T-cell (primary cell): Measurements from ENCODE around the gene SPAG7. TPM values are rescaled to one million over a fixed set of nuclear protein-coding genes. Genes with fewer than 3 reads are reported as not detected.

Source experiments
- ATAC-seq, 4 experiments: fragments of 200-7000 bp in 3 of 4; fragments of 150-1000 bp in 1 of 4; cut with Tn5 transposase; replicated peaks in 1 of 4; 1 replicate in 3 of 4; 2 replicates in 1 of 4; pipeline ENCODE4 v1.10.0; 2021; ENCODE audit warnings: moderate library complexity in 3 of 4, mild to moderate bottlenecking in 2 of 4, moderate number of reproducible peaks in 1 of 4
- CTCF ChIA-PET, 2 donors: fragments of 300-600 bp; sonication (Branson Sonifier 250); formaldehyde crosslinking; loops; one replicate each; lab custom pipeline; 2022; ENCODE audit warnings: antibody characterized with exemption in 2 of 2; lab: Charles Lee
- POLR2A ChIA-PET, 2 donors: fragments of 300-600 bp; sonication (Branson Sonifier 250); formaldehyde crosslinking; loops; one replicate each; lab custom pipeline; 2022; ENCODE audit warnings: antibody characterized with exemption in 2 of 2; lab: Charles Lee
- DNase-seq, 35 experiments: peaks; one replicate each; pipeline versions ENCODE4 v3.0.0 to v3.0.0-alpha.2; 2013 to 2023
- H3K27ac ChIP-seq: one replicate; pipeline ENCODE4 v1.5.1; 2013; ENCODE audit warnings: low read length
- H3K27me3 ChIP-seq, 2 experiments: replicated peaks in 1 of 2; 1 replicate in 1 of 2; 2 replicates in 1 of 2; pipeline versions ENCODE4 v1.6.1 to v1.7.0; 2013; ENCODE audit warnings: low read length in 1 of 2, mixed read lengths in 1 of 2; ENCODE audit not compliant: control insufficient read depth in 2 of 2, insufficient read depth in 2 of 2; ENCODE audit errors: extremely low read depth in 1 of 2
- H3K36me3 ChIP-seq, 2 donors: 1 replicate in 1 of 2; 2 replicates in 1 of 2; pipeline versions ENCODE4 v1.6.1 to v1.7.0; 2013; ENCODE audit warnings: low read length in 1 of 2; ENCODE audit not compliant: control insufficient read depth in 2 of 2, insufficient read depth in 1 of 2; ENCODE audit errors: extremely low read depth in 1 of 2
- H3K4me1 ChIP-seq, 2 experiments: 1 replicate in 1 of 2; 2 replicates in 1 of 2; pipeline versions ENCODE4 v1.6.1 to v1.7.0; 2013; ENCODE audit warnings: low read length in 2 of 2, mixed read lengths in 1 of 2; ENCODE audit not compliant: insufficient read depth in 2 of 2, control insufficient read depth in 1 of 2; ENCODE audit errors: extremely low read depth in 1 of 2
- H3K4me3 ChIP-seq, 2 donors: 1 replicate in 1 of 2; 2 replicates in 1 of 2; pipeline versions ENCODE4 v1.5.1 to v1.7.0; 2013; ENCODE audit warnings: mild to moderate bottlenecking in 2 of 2, low read length in 1 of 2, moderate library complexity in 1 of 2; ENCODE audit not compliant: control insufficient read depth in 1 of 2; ENCODE audit errors: extremely low read depth in 1 of 2
- H3K9me3 ChIP-seq: 2 replicates; pipeline ENCODE4 v1.7.0; 2013
- H3K27ac Mint-ChIP-seq, 2 donors: one replicate each; pipeline ENCODE4 v1.8.0; 2020 to 2021; ENCODE audit warnings: mild to moderate bottlenecking in 2 of 2, mixed read lengths in 2 of 2
- H3K27me3 Mint-ChIP-seq, 2 donors: one replicate each; pipeline ENCODE4 v1.8.0; 2021 to 2022; ENCODE audit warnings: mixed read lengths in 2 of 2
- H3K36me3 Mint-ChIP-seq: one replicate; pipeline ENCODE4 v1.8.0; 2021; ENCODE audit warnings: mixed read lengths
- H3K4me1 Mint-ChIP-seq, 3 donors: one replicate each; pipeline ENCODE4 v1.8.0; 2020 to 2022; ENCODE audit warnings: mixed read lengths in 3 of 3, mild to moderate bottlenecking in 1 of 3
- H3K4me3 Mint-ChIP-seq, 3 donors: one replicate each; pipeline ENCODE4 v1.8.0; 2020 to 2022; ENCODE audit warnings: mild to moderate bottlenecking in 3 of 3, mixed read lengths in 3 of 3, moderate library complexity in 3 of 3
- H3K9me3 Mint-ChIP-seq, 3 donors: one replicate each; pipeline ENCODE4 v1.8.0; 2020 to 2022; ENCODE audit warnings: mixed read lengths in 3 of 3
- WGBS: methylation state at CpG from one replicate; pipeline ENCODE4 v1.1.5; 2013; ENCODE audit warnings: missing lambda C conversion rate; ENCODE audit not compliant: insufficient coverage; 5-methylcytosine and 5-hydroxymethylcytosine counted together
- total RNA-seq, 35 experiments: library from RNA in 6 of 35; stranded (reverse) in 6 of 35; fragments of 120-200 nt in 1 of 35; gene quantifications; one replicate each; pipeline versions ENCODE4 v1.2.1 to v1.2.4 and lab custom pipeline; 2013 to 2026

The SPAG7 gene
- total RNA-seq, 5 donors from 2014 or later (not counting 1 experiment from before 2014, with no cell fraction given): 36.4 to 65.6 (median 55.8) TPM

DNA sequence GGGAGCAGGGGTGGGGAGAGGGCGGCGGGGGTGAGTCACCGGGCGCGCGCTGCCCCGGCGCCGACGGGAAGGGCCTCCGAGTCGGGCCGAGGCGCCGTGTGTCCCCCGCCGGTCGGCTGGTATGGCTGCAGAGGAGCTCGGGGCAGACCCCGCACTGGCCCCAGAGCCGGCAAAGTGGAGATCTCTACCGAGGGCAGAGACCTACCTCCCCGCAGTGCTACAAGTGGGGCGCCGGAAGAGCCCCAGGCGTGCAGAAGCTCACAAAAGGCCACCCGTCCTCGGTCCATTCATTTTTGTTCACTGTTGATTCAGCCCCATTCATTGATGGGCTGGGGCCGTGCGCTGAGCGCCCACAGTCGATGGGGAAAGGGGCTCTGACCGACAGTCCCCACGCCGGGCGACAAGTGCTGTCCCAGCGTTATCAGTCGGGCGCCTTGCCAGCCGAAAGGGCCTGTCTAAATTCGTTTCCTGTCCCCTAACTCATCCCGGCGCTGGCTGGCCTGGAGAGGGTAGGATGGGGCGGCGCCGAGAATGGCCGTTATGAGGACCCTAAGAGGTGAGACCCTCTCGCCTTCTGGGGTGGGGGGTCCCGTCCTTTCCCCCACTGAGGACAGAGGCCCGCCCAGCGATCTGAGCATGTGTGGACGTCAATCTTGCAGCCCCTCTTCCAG lies 17.4 kb downstream of the SPAG7 start:
- H3K9me3 ChIP-seq: no peaks in the 10 kb centered on the region
- Mint-ChIP-seq H3K4me3 (peak overlapping the region; percentile 74 to 100 (median 79)), H3K36me3 (peaks cover 17% of the 10 kb centered on the region), H3K27ac (peak overlapping the region; percentile 85 to 87), H3K27me3 (no peaks in the 10 kb centered on the region), H3K9me3 (no peaks in the 10 kb centered on the region), H3K4me1 (peaks cover 30 to 38% (median 31%) of the 10 kb centered on the region in 3 donors)
- POLR2A ChIA-PET: no interaction called here
- ATAC-seq: peak; percentile 1 to 12 (median 8)
- WGBS: 4% methylated on average over 46 of the region's 52 CpGs
- peak in 14 of 35 experiments; percentile 7 to 67 (median 28) for DNase-seq
- H3K27ac ChIP-seq: peak overlapping the region; percentile 80
- peaks cover 0 to 22% of the 10 kb centered on the region in 2 donors for H3K36me3 ChIP-seq
- H3K27me3 ChIP-seq: no peaks in the 10 kb centered on the region
- H3K4me1 ChIP-seq: peaks cover 7 to 34% of the 10 kb centered on the region in 2 experiments
- CTCF ChIA-PET: interaction anchor here in 1 of 2 donors (0.6 to 0.8 kb wide), 2 partner anchors 15 to 16 kb away, joined by 4 to 6 read pairs; no protein-coding TSS in a partner anchor
- peak overlapping the region; percentile 53 to 65 for H3K4me3 ChIP-seq

DNA sequence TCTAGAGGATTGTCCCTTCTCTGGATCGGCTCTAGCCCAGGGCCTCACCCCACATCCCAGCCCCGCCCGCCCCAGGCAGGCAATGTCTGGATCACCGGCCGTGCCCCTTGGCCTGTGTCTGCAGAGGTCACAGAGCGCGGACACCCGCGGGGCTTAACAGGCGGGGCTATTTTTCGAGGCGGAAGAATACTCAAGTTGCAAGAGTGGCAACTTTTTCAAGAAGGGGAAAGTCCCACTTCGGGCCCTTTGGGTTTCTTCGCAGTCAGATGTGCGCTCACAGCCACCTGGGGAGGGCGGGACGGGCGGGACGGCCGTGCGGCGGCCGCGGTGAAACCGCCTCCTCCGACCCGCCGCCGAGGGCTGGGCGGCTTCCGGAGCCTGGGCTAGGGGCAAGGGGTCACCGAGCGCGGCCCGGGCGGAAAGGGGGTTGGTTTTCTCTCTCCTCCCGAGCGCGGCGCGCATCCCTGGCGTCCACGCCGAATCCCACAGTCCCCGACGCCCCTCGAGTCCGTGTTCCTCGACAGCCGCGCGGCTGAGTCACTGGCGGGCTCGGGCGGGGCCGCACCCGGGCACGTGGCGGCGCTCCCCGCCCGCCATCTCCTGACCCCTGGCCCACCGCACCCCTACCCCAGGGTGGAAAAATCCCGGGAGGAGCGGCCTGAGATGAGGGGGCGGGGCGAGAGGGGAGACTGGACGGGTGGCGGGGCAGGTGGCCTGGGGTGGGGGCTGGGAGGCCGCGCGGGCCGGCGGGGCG lies 18.1 kb downstream of the SPAG7 start:
- ATAC-seq: peak; percentile 38 to 57 (median 40)
- H3K9me3 ChIP-seq: no peaks in the 10 kb centered on the region
- ChIA-PET POLR2A (no interaction called here), CTCF (interaction anchor here in 1 of 2 donors (0.6 to 1.0 kb wide), 3 partner anchors 10 to 17 kb away, joined by 3 to 6 read pairs (median 4); partner anchors contain the start of genes RNF167 and SLC25A11)
- H3K4me1 Mint-ChIP-seq: peaks cover 37 to 46% (median 39%) of the 10 kb centered on the region in 3 donors
- H3K36me3 ChIP-seq: peaks cover 0 to 29% of the 10 kb centered on the region in 2 donors
- H3K27ac ChIP-seq: peak overlapping the region; percentile 83
- 0% methylated on average over 43 of the region's 75 CpGs for WGBS
- peaks cover 13 to 41% of the 10 kb centered on the region in 2 experiments for H3K4me1 ChIP-seq
- H3K9me3 Mint-ChIP-seq: no peaks in the 10 kb centered on the region
- no peaks in the 10 kb centered on the region for H3K27me3 Mint-ChIP-seq
- peak; percentile 47 to 92 (median 67) for DNase-seq
- peak overlapping the region; percentile 87 for H3K27ac Mint-ChIP-seq
- peak overlapping the region; percentile 97 to 100 (median 98) for H3K4me3 Mint-ChIP-seq
- peak overlapping the region; percentile 76 to 100 for H3K4me3 ChIP-seq
- H3K36me3 Mint-ChIP-seq: peaks cover 21% of the 10 kb centered on the region
- no peaks in the 10 kb centered on the region for H3K27me3 ChIP-seq

DNA sequence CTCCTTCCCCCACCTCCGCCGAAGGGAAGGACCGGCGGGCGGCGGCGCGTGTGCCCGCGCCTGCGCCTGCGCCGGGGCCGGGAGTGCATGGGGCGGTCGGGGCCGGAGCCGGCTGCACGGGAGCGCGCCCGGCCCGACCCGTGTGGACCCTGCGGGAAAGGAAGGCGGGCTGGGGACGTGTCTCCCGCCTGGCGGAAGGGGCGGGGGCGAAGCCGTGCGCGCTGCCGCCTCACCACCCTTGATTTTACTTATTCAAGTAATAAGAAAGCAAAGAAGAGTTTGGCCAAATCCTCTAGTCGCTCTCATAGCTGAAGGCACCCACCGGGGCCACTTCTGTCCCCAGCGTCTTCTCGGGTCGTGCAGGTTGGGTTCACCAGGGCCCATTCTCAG lies 18.7 kb downstream of the SPAG7 start:
- H3K36me3 Mint-ChIP-seq: peaks cover 26% of the 10 kb centered on the region
- CTCF ChIA-PET: interaction anchor here in 1 of 2 donors (1.0 kb wide), 1 partner anchor 9 kb away, joined by 3 read pairs; the partner anchor contains the start of genes RNF167 and SLC25A11
- H3K27ac Mint-ChIP-seq: peak overlapping the region; percentile 98
- Histone ChIP-seq H3K9me3 (no peaks in the 10 kb centered on the region), H3K4me1 (peaks cover 17 to 47% of the 10 kb centered on the region in 2 experiments), H3K27ac (peak overlapping the region; percentile 83), H3K4me3 (peak overlapping the region; percentile 76 to 100), H3K36me3 (peaks cover 0 to 32% of the 10 kb centered on the region in 2 donors), H3K27me3 (no peaks in the 10 kb centered on the region)
- POLR2A ChIA-PET: interaction anchor here in 1 of 2 donors (0.7 to 1.1 kb wide), 2 partner anchors 46 to 49 kb away, joined by 3 to 4 read pairs; partner anchors contain the start of gene C17orf107
- peak overlapping the region; percentile 97 to 100 (median 98) for H3K4me3 Mint-ChIP-seq
- DNase-seq (peak in 33 of 35 experiments; percentile 50 to 84 (median 64)), ATAC-seq (peak; percentile 46 to 56 (median 48))
- peaks cover 43 to 51% (median 44%) of the 10 kb centered on the region in 3 donors for H3K4me1 Mint-ChIP-seq
- H3K9me3 Mint-ChIP-seq: no peaks in the 10 kb centered on the region
- WGBS: under 1% methylated on average over 35 of the region's 40 CpGs
- no peaks in the 10 kb centered on the region for H3K27me3 Mint-ChIP-seq

DNA sequence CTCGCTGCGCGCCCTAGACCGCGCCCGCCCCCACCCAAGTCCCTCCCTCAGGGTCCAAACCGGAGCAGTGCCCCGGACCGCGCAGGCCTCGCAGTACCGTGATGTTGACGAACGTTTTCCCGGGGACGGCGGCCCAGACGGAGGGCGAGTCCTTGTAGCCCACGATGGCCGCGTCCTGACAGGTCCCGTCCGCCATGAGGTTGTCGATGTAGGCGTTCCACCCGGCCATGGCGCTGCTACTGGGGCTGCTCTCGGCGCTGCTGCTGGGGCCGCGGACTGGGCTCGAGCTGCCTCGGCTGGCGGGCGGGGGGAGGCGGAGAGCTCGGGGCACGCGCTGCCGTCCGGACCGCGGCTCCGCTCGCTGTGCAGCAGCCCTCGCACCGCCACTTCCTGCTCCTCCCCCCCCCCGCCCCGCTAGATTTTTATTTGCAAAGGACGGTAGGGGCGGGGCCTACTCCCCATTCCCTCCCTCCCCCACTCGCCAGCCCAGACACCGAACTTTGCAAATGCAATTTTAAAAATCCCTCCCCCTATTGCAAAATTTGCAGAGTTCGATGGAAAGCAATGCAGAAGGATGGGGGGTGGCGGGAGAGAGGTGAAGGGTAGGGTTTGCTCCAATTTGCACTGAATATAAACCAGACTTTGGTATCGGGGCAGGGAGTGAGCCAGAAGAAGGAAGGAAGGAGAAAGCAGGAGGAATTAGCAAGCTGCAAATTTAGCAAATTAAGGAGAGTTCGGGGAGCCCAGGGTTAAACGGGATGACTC lies 19.3 kb downstream of the SPAG7 start, which contains the start of gene PFN1:
TSS of gene PFN1 (minus strand) at position 365 of the 765 bp plus-strand sequence. CDS start at position 229, 136 bp downstream.
- Mint-ChIP-seq H3K9me3 (no peaks in the 10 kb centered on the region), H3K27ac (peak within 1 kb of the TSS; percentile 98), H3K36me3 (peaks cover 28% of the 10 kb centered on the region), H3K4me3 (peak within 1 kb of the TSS; percentile 97 to 100 (median 98)), H3K27me3 (no peaks in the 10 kb centered on the region), H3K4me1 (peaks cover 47 to 57% (median 50%) of the 10 kb centered on the region in 3 donors)
- H3K36me3 ChIP-seq: peaks cover 4 to 37% of the 10 kb centered on the region in 2 donors
- peak within 1 kb of the TSS; percentile 97 for H3K27ac ChIP-seq
- POLR2A ChIA-PET: interaction anchor here in 1 of 2 donors (0.7 to 1.1 kb wide), 3 partner anchors 8 to 49 kb away, joined by 3 to 5 read pairs (median 4); partner anchors contain the start of genes C17orf107, RNF167 and SLC25A11
- H3K27me3 ChIP-seq: no peaks in the 10 kb centered on the region
- DNase-seq: peak; percentile 80 to 95 (median 88)
- under 1% methylated on average over 52 of the region's 59 CpGs for WGBS
- peaks cover 21 to 53% of the 10 kb centered on the region in 2 experiments for H3K4me1 ChIP-seq
- peak within 1 kb of the TSS; percentile 87 to 100 for H3K4me3 ChIP-seq
- peak; percentile 54 to 68 (median 60) for ATAC-seq
- H3K9me3 ChIP-seq: no peaks in the 10 kb centered on the region
- CTCF ChIA-PET: interaction anchor here in 1 of 2 donors (1.0 kb wide), 1 partner anchor 9 kb away, joined by 3 read pairs; the partner anchor contains the start of genes RNF167 and SLC25A11

DNA sequence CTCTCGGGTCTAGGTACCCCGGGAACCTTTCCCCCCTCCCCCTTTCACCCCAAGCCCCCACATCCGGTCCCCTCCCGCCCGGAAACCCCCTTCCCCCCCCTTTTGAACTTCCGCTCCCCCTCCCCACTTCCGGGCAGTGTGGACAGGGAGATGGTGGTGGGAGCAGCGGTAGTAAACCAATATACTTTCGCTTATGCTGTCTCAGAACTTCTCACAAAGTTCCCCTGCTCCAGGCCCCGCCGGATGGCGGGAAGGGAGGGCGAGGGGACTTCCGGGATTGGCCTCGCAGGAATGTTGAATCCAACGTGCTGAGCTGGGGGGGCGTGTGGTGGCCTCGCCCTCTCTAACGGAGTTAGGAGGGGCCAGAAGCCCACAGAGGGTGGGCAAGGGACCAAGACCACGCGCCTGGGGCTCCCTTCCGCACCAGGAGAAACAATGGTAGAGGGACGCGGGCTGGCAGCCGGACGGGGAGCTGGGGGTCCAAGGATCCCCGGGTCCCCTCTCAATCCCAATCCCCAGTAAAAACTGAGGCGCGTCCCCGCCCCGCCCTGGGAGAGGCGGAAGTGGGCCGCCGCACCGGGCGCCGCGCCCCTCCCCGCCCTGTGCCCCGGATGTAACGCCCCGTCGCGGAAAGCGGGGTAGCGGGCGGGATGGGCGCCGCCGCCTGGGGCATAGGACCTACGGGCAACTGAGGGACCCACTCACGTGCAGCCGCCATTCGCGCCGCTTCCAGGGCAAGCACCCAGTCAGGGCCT lies 20.0 kb downstream of the SPAG7 start:
- H3K27ac ChIP-seq: peak overlapping the region; percentile 97
- under 1% methylated on average over 48 of the region's 56 CpGs for WGBS
- no peaks in the 10 kb centered on the region for H3K27me3 ChIP-seq
- POLR2A ChIA-PET: interaction anchor here in 1 of 2 donors (0.7 kb wide), 1 partner anchor 8 kb away, joined by 5 read pairs; the partner anchor contains the start of genes RNF167 and SLC25A11
- CTCF ChIA-PET: interaction anchor here in 1 of 2 donors (1.3 kb wide), 1 partner anchor 20 kb away, joined by 3 read pairs; the partner anchor contains the start of gene SPAG7
- peak overlapping the region; percentile 94 to 97 for H3K27ac Mint-ChIP-seq
- H3K4me3 Mint-ChIP-seq: peak overlapping the region; percentile 97 to 100 (median 98)
- no peaks in the 10 kb centered on the region for H3K9me3 ChIP-seq
- no peaks in the 10 kb centered on the region for H3K27me3 Mint-ChIP-seq
- H3K36me3 ChIP-seq: peaks cover 8 to 45% of the 10 kb centered on the region in 2 donors
- peaks cover 55 to 65% (median 58%) of the 10 kb centered on the region in 3 donors for H3K4me1 Mint-ChIP-seq
- H3K36me3 Mint-ChIP-seq: peaks cover 36% of the 10 kb centered on the region
- no peaks in the 10 kb centered on the region for H3K9me3 Mint-ChIP-seq
- DNase-seq (peak; percentile 26 to 80 (median 56)), ATAC-seq (peak; percentile 39 to 41 (median 40))
- peaks cover 29 to 60% of the 10 kb centered on the region in 2 experiments for H3K4me1 ChIP-seq
- H3K4me3 ChIP-seq: peak overlapping the region; percentile 87 to 100
